GM21390 (cell line): ENCODE measurements around the gene RNF34.

Source experiments
- ATAC-seq: cut with Tn5 transposase; IDR thresholded peaks from one replicate; pipeline ENCODE4 v1.9.1; 2021; ENCODE audit not compliant: unreplicated experiment

The RNF34 gene

GRCh38 chr12:121436706-121437105 lies 36.8 kb downstream of the RNF34 start:
- ATAC-seq, result no peak

- ATAC-seq, result no peak
Observed at GRCh38 chr12:121438905-121439304, 39.0 kb downstream of the RNF34 start.

DNA sequence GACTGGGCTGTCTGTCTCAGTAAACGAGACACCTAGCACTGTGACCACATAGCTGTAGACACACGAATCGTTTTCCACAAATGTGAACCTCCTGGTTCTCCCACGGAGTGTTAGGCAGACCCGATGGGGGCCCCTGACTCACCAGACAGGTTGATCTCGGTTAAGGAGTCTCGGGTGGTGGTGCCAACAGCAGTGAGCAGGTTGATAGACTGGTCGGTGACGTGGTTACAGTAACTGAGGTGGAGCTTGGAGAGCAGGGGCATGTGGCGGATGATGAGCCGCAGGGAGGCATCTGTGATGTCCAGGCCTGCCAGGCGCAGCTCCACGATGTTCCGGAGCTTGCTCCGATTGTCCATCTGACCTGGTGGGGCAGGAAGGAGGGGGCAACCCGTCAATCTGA lies 39.8 kb downstream of the RNF34 start:
- no peak for ATAC-seq

GRCh38 chr12:121440768-121441167 lies 40.9 kb downstream of the RNF34 start:
- ATAC-seq, result no peak

- ATAC-seq, result no peak
Observed at GRCh38 chr12:121441555-121441954, 41.6 kb downstream of the RNF34 start.

- no peak for ATAC-seq
Observed at GRCh38 chr12:121442028-121442948, 42.4 kb downstream of the RNF34 start.

DNA sequence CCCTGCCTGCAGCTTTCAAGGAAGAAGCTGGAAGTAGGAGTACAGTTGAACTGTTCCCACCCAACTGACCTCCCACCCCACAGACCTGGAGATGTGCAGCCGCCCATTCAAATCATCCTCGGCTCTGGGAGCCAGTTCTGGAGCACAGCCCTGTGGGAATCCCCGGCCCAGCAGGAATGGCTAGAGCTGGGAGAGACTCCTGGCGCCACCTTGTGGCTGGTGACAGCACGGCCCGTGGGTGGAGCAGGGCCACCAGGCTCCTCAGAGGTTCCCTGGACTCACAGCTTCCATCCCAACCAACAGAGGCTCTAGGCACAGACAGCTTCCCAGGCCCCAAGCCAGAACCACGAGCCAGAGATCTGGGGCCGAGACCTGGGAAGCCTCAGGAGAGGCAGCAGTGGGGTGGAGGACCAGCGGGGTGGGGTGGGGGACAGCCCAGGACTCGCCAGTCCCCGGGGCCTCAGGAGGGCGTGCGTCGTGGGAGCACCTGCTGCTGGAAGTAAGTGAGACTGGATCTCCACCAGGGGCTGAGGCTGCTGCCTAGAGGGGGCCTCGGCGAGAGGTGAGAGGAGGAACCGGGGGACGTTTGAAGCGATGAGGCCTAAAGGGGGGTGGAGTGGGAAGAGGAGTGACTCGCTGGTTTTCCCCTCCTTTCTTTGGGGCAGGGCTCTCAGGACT lies 43.4 kb downstream of the RNF34 start:
- ATAC-seq, result no peak

GRCh38 chr12:121443911-121444841 lies 44.3 kb downstream of the RNF34 start:
- no peak for ATAC-seq

DNA sequence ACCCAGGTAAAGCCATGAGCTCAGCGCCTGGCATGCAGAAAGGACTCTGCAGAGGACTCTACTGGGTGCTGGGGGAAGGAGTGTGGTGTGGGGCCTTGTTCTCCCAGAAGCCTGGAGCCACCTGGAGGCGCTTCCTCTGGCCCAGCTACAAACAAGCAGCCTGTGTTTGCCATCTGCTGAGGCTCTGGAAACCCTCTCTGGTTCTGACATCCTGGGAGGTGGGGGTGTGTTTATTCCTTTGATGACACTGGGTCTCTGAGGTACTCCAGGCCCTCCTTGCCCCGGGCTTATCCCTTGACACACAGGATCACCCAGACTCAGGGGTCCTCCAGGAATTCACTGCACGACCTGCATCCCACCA lies 44.9 kb downstream of the RNF34 start:
- ATAC-seq, result no peak

GRCh38 chr12:121446750-121447149 lies 46.8 kb downstream of the RNF34 start:
- ATAC-seq, result no peak

GRCh38 chr12:121448771-121449315 lies 48.9 kb downstream of the RNF34 start:
- no peak for ATAC-seq

DNA sequence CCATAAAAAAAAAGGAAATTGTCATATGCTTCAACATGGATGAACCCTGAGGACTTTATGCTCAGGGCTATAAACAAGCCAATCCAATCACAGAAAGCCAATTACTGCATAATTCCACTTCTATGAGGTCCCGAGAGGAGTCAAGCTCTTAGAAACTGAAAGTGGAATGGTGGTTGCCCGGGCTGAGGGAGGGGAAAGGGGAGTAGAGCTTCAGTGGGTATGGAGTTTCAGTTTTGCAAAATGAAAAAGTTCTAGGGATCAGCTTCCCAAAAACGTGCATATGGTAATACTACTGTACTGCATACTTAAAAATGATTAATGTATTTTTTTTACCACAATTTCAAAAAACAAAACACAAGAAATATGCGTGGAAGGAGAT lies 52.0 kb downstream of the RNF34 start:
- no peak for ATAC-seq

DNA sequence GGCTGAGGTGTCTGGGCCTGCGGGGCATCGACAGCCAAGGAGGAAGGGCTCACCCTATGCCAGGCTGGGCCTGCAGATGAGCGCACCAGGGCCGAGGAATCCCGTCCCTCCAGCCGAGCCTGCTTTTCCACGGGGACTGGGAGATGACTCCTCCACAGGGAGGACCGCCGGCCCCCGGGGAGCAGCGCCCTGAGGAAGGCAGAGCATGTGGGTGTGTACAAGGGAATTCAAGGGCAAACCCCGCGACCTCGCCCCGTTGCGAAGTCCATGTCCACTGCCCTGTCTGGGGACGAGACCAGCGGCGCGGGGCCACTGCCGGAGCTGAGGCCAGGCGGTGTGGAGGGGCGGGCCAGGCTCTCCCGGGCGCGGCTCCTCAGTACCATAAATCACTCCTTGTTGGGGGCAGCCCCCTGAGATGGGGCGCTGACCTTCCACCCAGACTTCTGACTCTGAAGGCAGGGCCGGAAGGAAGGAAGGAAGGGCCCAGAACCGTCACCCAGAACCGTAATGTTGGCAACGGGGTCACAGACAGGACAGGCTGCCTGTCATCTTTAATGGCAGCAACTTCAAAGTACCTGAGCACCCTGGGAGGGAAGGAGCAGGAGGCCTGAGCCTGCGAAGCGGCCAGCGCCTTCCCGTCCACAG lies 52.5 kb downstream of the RNF34 start:
- no peak for ATAC-seq

DNA sequence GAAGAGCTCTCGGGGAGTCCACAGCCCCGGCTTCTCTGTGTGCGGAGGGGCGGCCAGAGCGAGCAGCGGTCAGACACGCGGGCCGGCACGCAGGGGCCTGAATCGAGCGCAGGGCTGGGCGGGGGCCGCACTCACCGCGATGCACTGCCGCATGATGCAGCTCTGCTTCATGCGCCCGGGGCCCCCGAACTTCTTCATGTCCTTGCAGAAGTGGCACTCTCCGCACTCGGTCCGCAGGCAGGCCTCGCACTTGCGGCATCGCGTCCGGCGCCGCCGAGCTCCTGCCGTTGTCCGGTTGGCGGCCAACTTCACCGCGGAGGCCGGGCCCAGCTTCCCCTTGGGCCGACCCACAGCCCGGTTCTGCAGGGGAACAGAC lies 53.1 kb downstream of the RNF34 start:
- ATAC-seq, result no peak

- no peak for ATAC-seq
Observed at GRCh38 chr12:121453629-121454028, 53.7 kb downstream of the RNF34 start.

DNA sequence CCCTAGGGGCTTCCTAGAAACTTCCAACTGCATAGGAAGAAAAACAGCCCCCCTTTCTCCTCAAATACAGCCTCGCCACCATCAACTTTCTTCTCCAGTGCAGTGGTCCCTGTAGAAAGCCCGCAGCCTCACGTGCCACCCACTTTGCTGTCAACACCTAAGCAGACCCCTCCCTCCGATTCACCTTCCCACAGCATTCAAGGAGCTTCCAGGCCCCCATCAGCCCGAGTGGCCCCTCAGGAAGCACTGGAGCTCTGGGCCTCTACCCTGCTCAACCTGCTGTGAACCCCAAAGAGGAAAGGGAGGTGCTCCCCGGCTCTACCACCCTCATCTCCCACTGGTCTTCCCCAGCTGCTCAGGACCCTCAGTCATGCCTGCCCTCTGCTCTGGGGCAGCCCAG lies 55.0 kb downstream of the RNF34 start:
- ATAC-seq, result no peak

DNA sequence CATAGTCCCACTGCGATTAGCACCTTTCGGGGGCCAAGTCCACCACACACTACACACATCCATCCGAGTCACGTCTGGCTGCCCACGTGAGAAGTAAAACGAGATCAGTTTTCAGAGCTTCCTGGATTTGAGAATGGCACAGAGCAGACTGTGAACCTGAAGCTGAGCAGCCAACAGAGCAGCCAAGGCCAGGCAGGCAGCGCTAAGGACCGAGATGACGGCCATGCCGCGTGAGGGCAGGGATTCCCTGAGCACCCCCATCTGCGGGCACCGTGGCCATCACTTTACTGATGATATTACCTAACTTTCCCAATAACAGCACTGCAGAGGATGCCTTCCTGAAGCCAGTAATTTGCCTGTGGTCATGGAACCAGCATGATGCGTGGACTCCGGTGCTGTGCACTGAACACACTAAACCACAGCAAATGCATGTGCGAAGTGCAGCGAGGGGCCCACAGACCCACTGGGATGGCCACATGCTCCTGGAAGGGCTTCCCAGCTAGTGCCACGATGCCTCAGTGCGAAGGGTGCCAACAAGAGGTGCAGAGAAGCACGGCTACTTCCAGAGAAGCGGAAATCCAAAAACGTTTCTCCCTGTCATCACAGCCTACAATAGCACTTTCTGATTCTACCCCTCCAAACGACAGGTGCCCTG lies 56.0 kb downstream of the RNF34 start:
- ATAC-seq, result no peak

DNA sequence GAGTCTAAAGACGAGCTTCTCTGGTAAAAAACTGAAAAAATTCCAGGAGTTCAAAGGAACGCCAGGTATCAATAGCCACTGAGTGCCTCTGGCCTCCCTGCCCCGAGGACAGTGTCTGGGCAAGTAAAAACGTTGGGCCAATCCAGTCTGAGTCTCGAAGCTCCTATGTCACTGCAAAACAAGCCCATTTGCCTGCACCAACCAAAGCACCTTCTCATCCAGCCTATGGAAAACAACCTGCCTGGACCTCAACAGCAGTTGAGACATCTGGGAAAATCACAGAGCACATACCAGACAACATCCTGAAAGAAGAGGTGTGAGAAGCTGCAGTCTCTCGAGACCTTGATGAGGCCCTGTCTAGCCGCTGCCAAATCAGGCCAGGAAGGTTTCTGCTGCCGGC lies 56.6 kb downstream of the RNF34 start:
- ATAC-seq, result no peak

GRCh38 chr12:121461048-121461447 lies 61.1 kb downstream of the RNF34 start:
- ATAC-seq, result no peak

GRCh38 chr12:121464331-121464730 lies 64.4 kb downstream of the RNF34 start:
- ATAC-seq, result no peak
